Measurements from ENCODE around the gene RAB28. TPM values are rescaled to one million over a fixed set of nuclear protein-coding genes. Genes with fewer than 3 reads are reported as not detected.

RAB28 gene
- total RNA-seq, 1 donor from 2014 or later, result 20.8 TPM

DNA sequence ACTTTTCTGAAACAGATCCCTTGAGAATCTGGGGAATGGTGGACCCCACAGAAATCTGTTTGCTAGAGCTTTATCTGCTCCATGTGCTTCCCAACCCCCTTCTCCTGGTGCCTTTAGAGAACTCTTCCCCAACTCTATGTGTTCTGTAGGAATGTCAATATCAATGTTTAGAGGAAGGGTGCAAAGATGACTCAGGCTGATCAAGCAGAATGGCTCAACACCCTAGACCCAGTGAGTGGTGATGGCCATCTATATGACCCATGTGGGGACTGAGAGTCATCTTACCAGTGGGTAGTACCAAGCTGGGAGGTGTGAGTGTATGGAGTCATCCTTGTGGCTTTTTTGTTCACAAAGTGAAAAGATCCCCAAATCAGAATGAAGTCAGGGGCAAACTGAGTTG is 143.5 kb downstream of the RAB28 start:
- DNase-seq (no peak), ATAC-seq (no peak)
- intact Hi-C loops (cut with micrococcal nuclease), result no loop called here

DNA sequence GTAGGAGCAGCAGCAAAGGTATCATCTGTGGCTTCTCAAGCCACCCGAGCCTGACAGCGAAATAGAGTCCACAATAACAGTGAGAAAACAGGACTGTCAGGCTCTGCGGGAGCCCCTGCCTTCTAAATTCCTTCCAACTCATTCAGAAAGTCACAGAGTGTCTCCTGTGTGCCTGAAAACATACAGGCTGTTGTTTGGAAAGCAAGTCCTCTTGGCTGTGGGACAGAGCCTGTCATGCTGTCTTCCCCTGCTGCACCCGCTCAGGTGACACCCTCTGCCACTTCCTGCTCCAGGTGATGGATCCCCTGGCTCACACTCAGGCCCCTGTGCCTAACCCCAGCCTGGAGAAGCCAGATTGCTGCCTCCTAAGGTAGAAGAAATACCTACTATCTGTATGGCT is 152.3 kb downstream of the RAB28 start:
- ATAC-seq (peak; percentile 82), DNase-seq (peak; percentile 36)
- intact Hi-C loops (cut with micrococcal nuclease), result no loop called here

DNA sequence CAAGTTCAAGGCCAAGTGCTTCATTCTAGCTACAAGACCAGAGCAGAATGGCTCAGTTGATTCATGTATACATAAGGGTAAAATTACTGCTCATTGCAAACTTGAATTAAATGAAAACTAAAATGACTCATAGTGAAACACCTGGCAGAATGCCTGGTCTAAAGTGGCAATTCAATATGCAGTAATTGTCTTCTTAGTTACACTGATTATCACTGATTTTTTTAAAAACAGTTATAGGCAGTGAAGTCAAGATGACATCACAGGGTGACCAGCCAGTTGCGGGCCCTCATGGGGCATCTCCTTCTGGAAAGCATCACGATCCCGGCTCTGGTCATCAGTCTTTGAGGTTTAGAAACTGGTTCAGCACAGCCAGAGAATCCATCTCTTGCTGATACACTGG is 154.2 kb downstream of the RAB28 start:
- no peak for ATAC-seq
- no peak for DNase-seq
- intact Hi-C loops (cut with micrococcal nuclease), result no loop called here

DNA sequence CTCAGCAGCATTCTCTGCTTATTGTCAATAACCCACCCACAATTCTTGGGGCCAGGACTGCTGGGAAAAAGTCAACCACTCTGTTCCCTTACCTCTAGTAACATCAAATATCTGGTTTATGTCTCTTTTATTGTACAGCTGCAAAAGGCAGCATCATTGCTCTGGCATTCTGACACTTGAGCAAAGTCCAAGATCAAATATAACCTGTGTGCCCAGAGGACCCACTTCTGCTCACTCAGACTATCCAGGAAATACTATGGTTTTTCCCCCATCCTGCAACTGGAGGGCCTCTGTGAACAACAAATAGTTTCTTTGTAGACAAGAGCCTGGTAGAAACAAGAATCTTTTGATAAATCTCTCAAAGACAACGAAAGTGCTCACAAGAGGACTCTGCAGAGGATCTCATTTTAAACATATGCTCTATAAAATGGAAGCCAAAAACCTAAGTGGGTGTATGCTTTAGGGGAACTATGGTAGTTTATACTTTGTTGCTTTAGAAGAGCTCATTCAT is 154.7 kb downstream of the RAB28 start:
- intact Hi-C loops (cut with micrococcal nuclease), result no loop called here
- no peak for ATAC-seq

DNA sequence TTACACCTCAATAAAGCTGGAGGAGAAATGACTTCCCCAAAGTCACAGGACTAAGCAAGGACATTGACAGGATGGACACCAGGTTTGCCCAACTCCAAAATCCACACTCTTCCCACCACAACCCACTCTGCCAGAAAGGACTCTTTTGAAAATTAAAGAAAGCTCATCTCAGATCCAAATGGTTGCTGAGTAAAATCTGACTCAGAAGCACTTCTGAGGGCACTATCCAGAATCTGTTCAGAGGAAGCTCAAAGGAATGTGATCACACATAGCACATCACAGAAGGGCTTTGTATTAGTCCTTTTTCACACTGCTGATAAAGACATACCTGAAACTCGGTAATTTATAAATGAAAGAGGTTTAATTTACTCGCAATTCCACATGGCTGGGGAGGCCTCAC is 155.5 kb downstream of the RAB28 start:
- no peak for DNase-seq
- ATAC-seq, result no peak
- intact Hi-C loops (cut with micrococcal nuclease), result no loop called here

More for the DNA sequence above, 154.7 kb downstream of the RAB28 start:
- DNase-seq, result no peak

DNA sequence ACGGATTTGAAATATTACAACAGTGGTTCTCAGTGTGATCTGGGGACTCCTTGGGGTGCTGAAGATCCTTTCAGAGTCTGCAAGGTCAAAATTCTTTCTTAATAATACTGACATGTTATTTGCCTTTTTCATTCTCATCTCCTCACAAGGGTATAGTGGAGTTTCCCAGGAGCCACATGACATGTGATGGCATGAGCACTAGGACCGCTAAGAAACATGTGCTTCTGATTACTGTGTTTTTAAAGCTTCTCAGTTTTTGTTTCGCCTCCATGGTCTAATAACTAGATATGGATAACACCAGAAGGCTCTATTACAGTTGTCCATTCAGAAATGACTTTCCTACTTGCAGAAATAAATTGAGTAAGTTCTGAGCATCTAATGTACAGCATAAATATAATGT is 156.1 kb downstream of the RAB28 start:
- no peak for ATAC-seq
- no peak for DNase-seq

GRCh38 chr4:13325744-13326143 is 158.4 kb downstream of the RAB28 start:
- peak; percentile 29 for DNase-seq
- peak; percentile 85 for ATAC-seq
- intact Hi-C loops (cut with micrococcal nuclease), result no loop called here

More for the DNA sequence above, 156.1 kb downstream of the RAB28 start:
- intact Hi-C loops (cut with micrococcal nuclease), result no loop called here

DNA sequence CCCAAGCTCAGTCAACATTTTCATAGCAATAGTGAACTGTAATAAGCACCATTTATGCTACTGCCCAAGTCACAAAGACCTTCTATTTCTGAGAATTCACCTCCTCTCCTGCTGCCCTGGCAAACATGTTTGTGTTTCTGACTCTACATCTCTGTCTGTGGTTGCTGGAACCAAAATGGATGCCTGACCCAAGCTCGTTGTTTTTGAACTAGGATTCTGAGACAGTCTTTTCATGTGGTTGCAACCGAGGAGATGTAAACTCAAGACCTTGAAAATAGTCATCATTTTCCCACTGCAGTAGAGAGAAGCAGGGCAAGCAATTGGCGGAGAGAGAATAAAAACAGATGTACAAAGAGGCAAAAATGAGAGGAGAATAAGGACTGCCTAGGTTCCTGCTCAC is 160.2 kb downstream of the RAB28 start:
- DNase-seq (no peak), ATAC-seq (no peak)
- intact Hi-C loops (cut with micrococcal nuclease), result no loop called here

GRCh38 chr4:13322681-13323101 is 161.4 kb downstream of the RAB28 start:
- no peak for DNase-seq
- intact Hi-C loops (cut with micrococcal nuclease), result no loop called here
- no peak for ATAC-seq

Other genes starting within 250 kb of the RAB28 start
- gene NKX3-2, start 60.2 kb upstream of the RAB28 start, total RNA-seq, result not detected
- gene BOD1L1, start 143.4 kb upstream of the RAB28 start, total RNA-seq, result 19.0 TPM

Measured in left ventricle myocardium superior (tissue), 1 donor.